ENCODE results near the gene GPR158. TPM values are rescaled to one million over a fixed set of nuclear protein-coding genes. Genes with fewer than 3 reads are reported as not detected.

Gene GPR158
- total RNA-seq, 1 experiment from 2014 or later: 2.9 TPM

GRCh38 chr10:25631471-25631870 is 456.7 kb downstream of the GPR158 start:
- H4K20me1 ChIP-seq (ENCODE audit: insufficient read depth): no peaks in the 10 kb centered on the region
- BruUV-seq (replicated peaks): no TSS peak
- no peaks in the 10 kb centered on the region for H3K4me1 ChIP-seq (ENCODE audit: control insufficient read depth in 1 of 2, insufficient read depth in 2 of 2, low read length in 2 of 2)
- POLR2A ChIA-PET: no interaction called here
- no peaks in the 10 kb centered on the region for H3K36me3 ChIP-seq (ENCODE audit: control insufficient read depth in 1 of 2, insufficient read depth in 2 of 2, low read length in 2 of 2)
- H3K27ac ChIP-seq (ENCODE audit: low read depth, low read length): no peak overlapping the region
- ATAC-seq (no peak), DNase-seq (ENCODE audit: low read depth, low spot score) (no peak)
- no peak overlapping the region for H2AFZ ChIP-seq (ENCODE audit: low read depth, low read length, poor library complexity, severe bottlenecking)
- no peaks in the 10 kb centered on the region for H3K9me3 ChIP-seq (ENCODE audit: control insufficient read depth in 1 of 2, insufficient read depth in 1 of 2, low read depth in 1 of 2, low read length in 2 of 2)
- intact Hi-C loops (cut with micrococcal nuclease): no loop called here
- TF ChIP-seq TCF7L2 (IDR thresholded peaks at IDR 0.05; ENCODE audit: borderline replicate concordance, extremely low read depth, insufficient read depth, insufficient read length) (no peak), FOSL1 (IDR thresholded peaks at IDR 0.05; ENCODE audit: low read depth) (no peak), RAD21 (IDR thresholded peaks at IDR 0.05; ENCODE audit: low read depth) (no peak), SRF (IDR thresholded peaks at IDR 0.05; ENCODE audit: low read depth) (no peak), EZH2 (IDR thresholded peaks at IDR 0.05) (no peak)
- TF ChIP-seq, protein P1, sequence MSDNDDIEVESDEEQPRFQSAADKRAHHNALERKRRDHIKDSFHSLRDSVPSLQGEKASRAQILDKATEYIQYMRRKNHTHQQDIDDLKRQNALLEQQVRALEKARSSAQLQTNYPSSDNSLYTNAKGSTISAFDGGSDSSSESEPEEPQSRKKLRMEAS (IDR thresholded peaks at IDR 0.05): no peak
- H3K9me2 ChIP-seq (ENCODE audit: insufficient read depth): no peaks in the 10 kb centered on the region
- H3K4me3 ChIP-seq (replicated peaks in 1 of 2; ENCODE audit: low read depth in 1 of 2, low read length in 2 of 2): no peak overlapping the region
- 0 out of 2 replicates have a peak, but pooled peaks cover 4% of the 10 kb centered on the region for H3K27me3 ChIP-seq (ENCODE audit: insufficient read depth, low read length)
- CTCF ChIA-PET: no interaction called here
- H3K79me2 ChIP-seq (ENCODE audit: insufficient read depth, low read length): no peaks in the 10 kb centered on the region
- H3K9ac ChIP-seq (ENCODE audit: low read length): no peak overlapping the region
- RAD21 ChIA-PET (ENCODE audit: low non-redundant PET in 1 of 2, low total read pairs in 2 of 2, uncharacterized antibody in 2 of 2, unreplicated experiment in 2 of 2): no interaction called here
- H3K4me2 ChIP-seq (ENCODE audit: low read length): no peak overlapping the region

- Histone ChIP-seq H3K4me3 (replicated peaks in 1 of 2; ENCODE audit: low read depth in 1 of 2, low read length in 2 of 2) (no peak overlapping the region), H3K79me2 (ENCODE audit: insufficient read depth, low read length) (no peaks in the 10 kb centered on the region), H4K20me1 (ENCODE audit: insufficient read depth) (no peaks in the 10 kb centered on the region), H3K27me3 (ENCODE audit: insufficient read depth, low read length) (0 out of 2 replicates have a peak, but pooled peaks cover 4% of the 10 kb centered on the region), H3K27ac (ENCODE audit: low read depth, low read length) (no peak overlapping the region), H3K9me3 (ENCODE audit: control insufficient read depth in 1 of 2, insufficient read depth in 1 of 2, low read depth in 1 of 2, low read length in 2 of 2) (no peaks in the 10 kb centered on the region), H3K4me1 (ENCODE audit: control insufficient read depth in 1 of 2, insufficient read depth in 2 of 2, low read length in 2 of 2) (no peaks in the 10 kb centered on the region), H3K9me2 (ENCODE audit: insufficient read depth) (no peaks in the 10 kb centered on the region), H3K9ac (ENCODE audit: low read length) (no peak overlapping the region), H3K4me2 (ENCODE audit: low read length) (no peak overlapping the region), H3K36me3 (ENCODE audit: control insufficient read depth in 1 of 2, insufficient read depth in 2 of 2, low read length in 2 of 2) (no peaks in the 10 kb centered on the region), H2AFZ (ENCODE audit: low read depth, low read length, poor library complexity, severe bottlenecking) (no peak overlapping the region)
- DNase-seq (ENCODE audit: low read depth, low spot score) (no peak), ATAC-seq (no peak)
- ChIA-PET RAD21 (ENCODE audit: low non-redundant PET in 1 of 2, low total read pairs in 2 of 2, uncharacterized antibody in 2 of 2, unreplicated experiment in 2 of 2) (no interaction called here), POLR2A (no interaction called here), CTCF (no interaction called here)
- no TSS peak for BruUV-seq (replicated peaks)
- intact Hi-C loops (cut with micrococcal nuclease): no loop called here
- TF ChIP-seq SRF (IDR thresholded peaks at IDR 0.05; ENCODE audit: low read depth) (no peak), ZFX (IDR thresholded peaks at IDR 0.05) (no peak), ELF1 (IDR thresholded peaks at IDR 0.05; ENCODE audit: borderline replicate concordance, low read depth) (no peak), TCF7L2 (IDR thresholded peaks at IDR 0.05; ENCODE audit: borderline replicate concordance, extremely low read depth, insufficient read depth, insufficient read length) (no peak), SP1 (IDR thresholded peaks at IDR 0.05; ENCODE audit: low read depth) (no peak), FOSL1 (IDR thresholded peaks at IDR 0.05; ENCODE audit: low read depth) (no peak), CTCF (IDR thresholded peaks at IDR 0.05 in 2 of 3, conservative IDR thresholded peaks at IDR 0.05 in 1 of 3; ENCODE audit: borderline replicate concordance in 1 of 3, insufficient read depth in 1 of 3, low read depth in 2 of 3, low read length in 2 of 3) (no peak), ZNF274 (IDR thresholded peaks at IDR 0.05; ENCODE audit: low read depth, low read length) (no peak), ZBTB33 (IDR thresholded peaks at IDR 0.05; ENCODE audit: extremely low read depth, insufficient replicate concordance, low read length) (no peak)
These were observed 458.0 kb downstream of the GPR158 start for GRCh38 chr10:25632802-25633201.
